GM23248 (cell line): ENCODE measurements around the gene KCNRG. TPM values are rescaled to one million over a fixed set of nuclear protein-coding genes. Genes with fewer than 3 reads are reported as not detected.
A peak's percentile ranks its signal among the peaks of the same experiment; 100 is the strongest.
"Not testable (repeated sequence)": the region's sequence is repeated elsewhere in the genome, so short reads cannot be mapped to it uniquely, and the experiment has no call there.

Experiments
- DNase-seq: peaks from one replicate; pipeline ENCODE4 v3.0.0-alpha.2; 2015
- H2AFZ ChIP-seq: fragments of 200-600 bp; sonication (generic); 2 replicates; pipeline ENCODE4 v1.6.1; 2016; ENCODE audit warnings: antibody characterized with exemption
- H3F3A ChIP-seq: fragments of 200-600 bp; sonication (generic); 2 replicates; pipeline ENCODE4 v1.6.1; 2016; ENCODE audit warnings: mild to moderate bottlenecking, antibody characterized with exemption, mixed run types; ENCODE audit not compliant: insufficient read depth
- H3K27ac ChIP-seq: fragments of 200-600 bp; sonication (generic); 2 replicates; pipeline ENCODE4 v1.5.1; 2016; ENCODE audit warnings: mild to moderate bottlenecking
- H3K27me3 ChIP-seq: fragments of 200-600 bp; sonication (generic); replicated peaks from 2 replicates; pipeline ENCODE4 v1.6.1; 2016; ENCODE audit warnings: mild to moderate bottlenecking; ENCODE audit not compliant: insufficient read depth
- H3K36me3 ChIP-seq: fragments of 200-600 bp; sonication (generic); 2 replicates; pipeline ENCODE4 v1.6.1; 2016; ENCODE audit warnings: low read depth, mild to moderate bottlenecking
- H3K4me1 ChIP-seq: fragments of 200-600 bp; sonication (generic); 2 replicates; pipeline ENCODE4 v1.6.1; 2016; ENCODE audit warnings: mild to moderate bottlenecking; ENCODE audit not compliant: insufficient read depth
- H3K4me2 ChIP-seq: fragments of 200-600 bp; sonication (generic); one replicate; pipeline ENCODE4 v1.6.1; 2016; ENCODE audit warnings: mild to moderate bottlenecking; ENCODE audit not compliant: unreplicated experiment
- H3K4me3 ChIP-seq: fragments of 200-600 bp; sonication (generic); 2 replicates; pipeline ENCODE4 v1.5.1; 2016; ENCODE audit warnings: mild to moderate bottlenecking
- H3K79me2 ChIP-seq: fragments of 200-600 bp; sonication (generic); 2 replicates; pipeline ENCODE4 v1.6.1; 2016; ENCODE audit warnings: mild to moderate bottlenecking; ENCODE audit not compliant: insufficient read depth
- H3K9ac ChIP-seq: fragments of 200-600 bp; sonication (generic); 2 replicates; pipeline ENCODE4 v1.6.1; 2016; ENCODE audit warnings: mild to moderate bottlenecking
- H3K9me2 ChIP-seq: fragments of 200-600 bp; sonication (generic); 2 replicates; pipeline ENCODE4 v1.6.1; 2016; ENCODE audit warnings: mixed run types, mild to moderate bottlenecking, moderate library complexity; ENCODE audit not compliant: insufficient read depth
- H3K9me3 ChIP-seq: fragments of 200-600 bp; sonication (generic); one replicate; pipeline ENCODE4 v1.6.1; 2017; ENCODE audit warnings: low read depth
- H4K20me1 ChIP-seq: fragments of 200-600 bp; sonication (generic); 2 replicates; pipeline ENCODE4 v1.6.0; 2016; ENCODE audit not compliant: insufficient read depth
- EZH2 ChIP-seq: fragments of 200-600 bp; sonication (generic); IDR thresholded peaks from 2 replicates; pipeline ENCODE4 v1.6.1; 2018; ENCODE audit warnings: antibody characterized with exemption, mild to moderate bottlenecking; ENCODE audit not compliant: insufficient read depth, poor library complexity, severe bottlenecking
- EZH2phosphoT487 ChIP-seq: fragments of 200-600 bp; sonication (generic); IDR thresholded peaks from 2 replicates; pipeline ENCODE4 v1.6.1; 2018; ENCODE audit warnings: antibody characterized with exemption, moderate library complexity, mild to moderate bottlenecking, low read depth; ENCODE audit not compliant: insufficient read depth
- WGBS, 2 experiments: methylation state at CpG; one replicate each; pipeline ENCODE4 v1.1.6; 2015 to 2017; ENCODE audit warnings: low lambda C conversion rate in 2 of 2, low coverage in 1 of 2; ENCODE audit errors: missing lambda C conversion rate in 2 of 2; 5-methylcytosine and 5-hydroxymethylcytosine counted together
- in situ Hi-C: fragments of 300-500 bp; cut with MboI; formaldehyde crosslinking; loops from 2 replicates; pipeline ENCODE4 v1.15.0; 2020
- polyA plus RNA-seq: library from polyadenylated mRNA; unstranded; fragments of >200 nt; fragmentation: Nextera tagmentation; extraction: Ambion mirVana; gene quantifications from 2 replicates; pipeline ENCODE4 v1.2.1, GENCODE V29; 2016
- total RNA-seq: library from RNA; depleted of rRNA; stranded (reverse); fragments of >200 nt; shearing (Covaris generic); gene quantifications from 2 replicates; pipeline ENCODE4 v1.2.3, GENCODE V29; 2014

KCNRG gene
- total and polyA plus RNA-seq, 2 experiments from 2014 or later = 0.15 to 0.97 TPM

DNA sequence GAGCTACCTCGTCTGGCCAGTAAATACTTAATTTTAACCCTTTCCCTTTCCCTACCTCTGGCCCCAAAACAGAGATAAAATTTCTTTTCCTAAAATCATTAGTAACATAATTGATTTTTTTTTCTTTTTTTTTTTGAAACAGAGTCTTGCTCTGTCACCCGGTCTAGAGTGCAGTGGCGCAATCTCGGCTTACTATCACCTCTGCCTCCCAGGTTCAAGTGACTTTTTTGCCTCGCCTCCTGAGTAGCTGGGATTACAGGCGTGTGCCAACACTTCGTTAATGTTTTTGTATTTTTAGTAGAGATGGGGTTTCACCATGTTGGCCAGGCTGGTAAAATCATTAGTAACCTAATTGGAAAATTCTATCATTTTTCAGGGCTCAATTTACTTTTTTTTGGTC, 28.8 kb upstream of the KCNRG start:
- no peaks in the 10 kb centered on the region for H3K36me3 ChIP-seq
- H3F3A ChIP-seq = no peaks in the 10 kb centered on the region
- H3K9me2 ChIP-seq = no peaks in the 10 kb centered on the region
- H3K4me2 ChIP-seq = no peak overlapping the region
- DNase-seq = no peak
- no peaks in the 10 kb centered on the region for H3K4me1 ChIP-seq
- H3K9me3 ChIP-seq = no peaks in the 10 kb centered on the region
- no peaks in the 10 kb centered on the region for H3K79me2 ChIP-seq
- H4K20me1 ChIP-seq = no peaks in the 10 kb centered on the region
- WGBS, 2 experiments = 85 to 94% methylated on average over 7 of the region's 7 CpGs
- no peak overlapping the region for H2AFZ ChIP-seq
- in situ Hi-C loops = loop anchor here (25.0 kb wide), 2 partner anchors 551 to 826 kb away; no protein-coding TSS in a partner anchor
- H3K27me3 ChIP-seq = no peaks in the 10 kb centered on the region
- TF ChIP-seq EZH2phosphoT487 = no peak
- TF ChIP-seq EZH2 = no peak
- no peak overlapping the region for H3K27ac ChIP-seq
- H3K9ac ChIP-seq = no peak overlapping the region
- H3K4me3 ChIP-seq = no peak overlapping the region

- H3K9me2 ChIP-seq, DNase-seq, H3K27ac ChIP-seq, H2AFZ ChIP-seq, H3K4me3 ChIP-seq, H3K9me3 ChIP-seq, H3K4me1 ChIP-seq, H3K27me3 ChIP-seq, H3F3A ChIP-seq, H3K79me2 ChIP-seq, H3K36me3 ChIP-seq, H3K9ac ChIP-seq, H4K20me1 ChIP-seq, H3K4me2 ChIP-seq: not testable (repeated sequence)
- WGBS, 2 experiments = 91 to 95% methylated on average over 6 of the region's 6 CpGs
- in situ Hi-C loops = loop anchor here (25.0 kb wide), 2 partner anchors 547 to 822 kb away; no protein-coding TSS in a partner anchor
These were observed 24.6 kb upstream of the KCNRG start for GRCh38 chr13:49990612-49991011.

DNA sequence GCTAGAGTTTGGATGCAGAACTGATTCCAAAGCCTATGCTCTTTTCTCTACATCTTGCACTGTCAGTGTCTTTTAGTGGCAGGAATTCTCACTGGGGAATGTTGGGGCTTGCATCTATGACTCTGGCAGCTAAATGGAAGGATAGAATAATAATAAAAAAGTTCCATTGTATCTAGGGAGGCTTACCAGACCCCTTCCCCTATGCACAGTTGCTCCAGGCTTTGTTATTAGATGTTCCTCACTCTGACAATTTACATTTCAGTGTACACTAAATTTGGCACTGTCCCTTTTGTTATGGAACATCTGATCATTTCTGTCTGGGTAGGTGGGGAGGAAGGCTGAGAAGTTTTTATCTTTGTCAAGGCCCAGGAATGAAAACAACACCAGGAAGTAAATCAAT, 22.1 kb upstream of the KCNRG start:
- in situ Hi-C loops = loop anchor here (25.0 kb wide), 2 partner anchors 544 to 819 kb away; no protein-coding TSS in a partner anchor
- Histone ChIP-seq H3K4me3 (no peak overlapping the region), H3K27me3 (no peaks in the 10 kb centered on the region), H3K27ac (no peak overlapping the region), H3K79me2 (peaks cover 7% of the 10 kb centered on the region), H3K36me3 (peaks cover under 1% of the 10 kb centered on the region; the same call in 1 of the 2 replicates), H3K4me1 (peaks cover 3% of the 10 kb centered on the region), H3K9ac (no peak overlapping the region), H4K20me1 (no peaks in the 10 kb centered on the region), H3K9me2 (no peaks in the 10 kb centered on the region), H2AFZ (no peak overlapping the region), H3K9me3 (no peaks in the 10 kb centered on the region), H3F3A (peaks cover 8% of the 10 kb centered on the region; the same call in 1 of the 2 replicates), H3K4me2 (no peak overlapping the region)
- TF ChIP-seq EZH2phosphoT487 = no peak
- no peak for TF ChIP-seq EZH2
- no peak for DNase-seq

DNA sequence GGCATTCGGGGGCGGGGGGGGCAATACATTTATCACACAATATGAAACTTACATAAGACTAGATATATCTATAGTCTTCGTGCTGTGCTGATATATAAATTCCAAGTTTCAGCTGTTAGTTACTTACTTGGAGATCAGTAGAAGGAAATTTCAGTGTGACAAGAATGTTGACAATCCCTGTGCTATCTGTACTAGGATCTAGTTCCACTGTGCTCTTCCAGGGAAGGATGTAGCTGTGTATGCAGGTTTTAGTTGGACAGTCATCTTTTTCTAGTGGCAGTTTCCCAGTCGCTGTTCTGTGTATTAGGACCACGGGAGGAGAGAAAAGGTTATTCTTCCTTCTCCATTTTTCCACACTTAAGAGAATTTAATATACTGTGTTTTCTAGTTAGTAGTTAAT, 21.6 kb upstream of the KCNRG start:
- Histone ChIP-seq H3K27ac (no peak overlapping the region), H3K9me2 (no peaks in the 10 kb centered on the region), H3K9ac (no peak overlapping the region), H3K36me3 (peaks cover 6% of the 10 kb centered on the region; the same call in 1 of the 2 replicates), H4K20me1 (no peaks in the 10 kb centered on the region), H3K27me3 (no peaks in the 10 kb centered on the region), H3K79me2 (peaks cover 12% of the 10 kb centered on the region), H3K9me3 (no peaks in the 10 kb centered on the region), H3K4me2 (no peak overlapping the region), H3K4me3 (no peak overlapping the region), H3K4me1 (peaks cover 9% of the 10 kb centered on the region), H2AFZ (no peak overlapping the region), H3F3A (peaks cover 10% of the 10 kb centered on the region; the same call in 1 of the 2 replicates)
- TF ChIP-seq EZH2phosphoT487 = no peak
- TF ChIP-seq EZH2 = no peak
- in situ Hi-C loops = loop anchor here (25.0 kb wide), 2 partner anchors 544 to 819 kb away; no protein-coding TSS in a partner anchor
- 87 to 90% methylated on average over 5 of the region's 5 CpGs for WGBS, 2 experiments
- no peak for DNase-seq

- TF ChIP-seq EZH2phosphoT487 (no peak), EZH2 (no peak)
- peak; percentile 36 for DNase-seq
- H3K27ac ChIP-seq = peak overlapping the region; percentile 90
- no peaks in the 10 kb centered on the region for H3K9me2 ChIP-seq
- peak overlapping the region; percentile 93 for H3K4me3 ChIP-seq
- H2AFZ ChIP-seq = peak overlapping the region; percentile 87
- H3F3A ChIP-seq = peaks cover 19% of the 10 kb centered on the region
- no peaks in the 10 kb centered on the region for H3K9me3 ChIP-seq
- peaks cover 22% of the 10 kb centered on the region for H3K36me3 ChIP-seq
- H3K4me2 ChIP-seq = peak overlapping the region; percentile 83
- in situ Hi-C loops = loop anchor here (25.0 kb wide), 2 partner anchors 542 to 817 kb away; no protein-coding TSS in a partner anchor
- peaks cover 32% of the 10 kb centered on the region for H3K79me2 ChIP-seq
- no peaks in the 10 kb centered on the region for H4K20me1 ChIP-seq
- H3K27me3 ChIP-seq = no peaks in the 10 kb centered on the region
- WGBS, 2 experiments = 59 to 63% methylated on average over 14 of the region's 14 CpGs
- H3K4me1 ChIP-seq = peaks cover 23% of the 10 kb centered on the region
- H3K9ac ChIP-seq = peak overlapping the region; percentile 98
These were observed 19.6 kb upstream of the KCNRG start for GRCh38 chr13:49995625-49996101.
